IPS DF 4.7 (cell line): ENCODE measurements around the gene TRAPPC12.
"Not testable (repeated sequence)": the region's sequence is repeated elsewhere in the genome, so short reads cannot be mapped to it uniquely, and the experiment has no call there.

Source experiments
- DNase-seq: peaks from one replicate; pipeline ENCODE4 v3.0.0-alpha.2; 2013; ENCODE audit warnings: low spot score; ENCODE audit errors: extremely low read depth

The TRAPPC12 gene

GRCh38 chr2:3430740-3431490, 51.4 kb downstream of the TRAPPC12 start:
- no peak for DNase-seq

GRCh38 chr2:3432067-3432466, 52.6 kb downstream of the TRAPPC12 start:
- DNase-seq: no peak

- DNase-seq: no peak
Observed at GRCh38 chr2:3432693-3433338, 53.3 kb downstream of the TRAPPC12 start.

- DNase-seq: no peak
Observed at GRCh38 chr2:3433339-3433699, 53.8 kb downstream of the TRAPPC12 start.

GRCh38 chr2:3433776-3434400, 54.4 kb downstream of the TRAPPC12 start:
- DNase-seq: no peak

GRCh38 chr2:3434654-3435053, 55.2 kb downstream of the TRAPPC12 start:
- DNase-seq: no peak

GRCh38 chr2:3435445-3435844, 56.0 kb downstream of the TRAPPC12 start:
- DNase-seq: no peak

GRCh38 chr2:3440477-3440876, 61.0 kb downstream of the TRAPPC12 start:
- DNase-seq: no peak

GRCh38 chr2:3441465-3441864, 62.0 kb downstream of the TRAPPC12 start:
- DNase-seq: no peak

- no peak for DNase-seq
Observed at GRCh38 chr2:3442185-3442584, 62.7 kb downstream of the TRAPPC12 start.

GRCh38 chr2:3443083-3443482, 63.6 kb downstream of the TRAPPC12 start:
- DNase-seq: no peak

GRCh38 chr2:3443506-3444084, 64.1 kb downstream of the TRAPPC12 start:
- no peak for DNase-seq

GRCh38 chr2:3445891-3446290, 66.4 kb downstream of the TRAPPC12 start:
- no peak for DNase-seq

- DNase-seq: no peak
Observed at GRCh38 chr2:3446381-3446780, 66.9 kb downstream of the TRAPPC12 start.

GRCh38 chr2:3447186-3447585, 67.7 kb downstream of the TRAPPC12 start:
- not testable (repeated sequence) for DNase-seq

- DNase-seq: no peak
Observed at GRCh38 chr2:3447789-3448317, 68.4 kb downstream of the TRAPPC12 start.

GRCh38 chr2:3448441-3448911, 69.0 kb downstream of the TRAPPC12 start:
- DNase-seq: not testable (repeated sequence)

- DNase-seq: no peak
Observed at GRCh38 chr2:3449086-3449485, 69.6 kb downstream of the TRAPPC12 start.

- no peak for DNase-seq
Observed at GRCh38 chr2:3449936-3450335, 70.4 kb downstream of the TRAPPC12 start.

GRCh38 chr2:3450385-3451010, 71.0 kb downstream of the TRAPPC12 start:
- DNase-seq: no peak

- DNase-seq: no peak
Observed at GRCh38 chr2:3451169-3451568, 71.7 kb downstream of the TRAPPC12 start.
